ENCODE data around the gene CACNB2.

Gene CACNB2

GRCh38 chr10:18319628-18320027, 179.4 kb downstream of the CACNB2 start:
- H3K4me1 Mint-ChIP-seq = no peaks in the 10 kb centered on the region
- no peak overlapping the region for H3K27ac Mint-ChIP-seq
- no peaks in the 10 kb centered on the region for H3K36me3 Mint-ChIP-seq
- H3K9me3 Mint-ChIP-seq = no peaks in the 10 kb centered on the region
- no peak overlapping the region for H3K4me3 Mint-ChIP-seq
- DNase-seq (ENCODE audit: low spot score in 2 of 2) = no peak
- H3K27me3 Mint-ChIP-seq = no peaks in the 10 kb centered on the region
- ATAC-seq (ENCODE audit: low read depth) = no peak

- DNase-seq (ENCODE audit: low spot score in 2 of 2) (no peak), ATAC-seq (ENCODE audit: low read depth) (no peak)
- H3K27me3 Mint-ChIP-seq = no peaks in the 10 kb centered on the region
- no peaks in the 10 kb centered on the region for H3K36me3 Mint-ChIP-seq
- no peaks in the 10 kb centered on the region for H3K9me3 Mint-ChIP-seq
- no peak overlapping the region for H3K4me3 Mint-ChIP-seq
- H3K27ac Mint-ChIP-seq = no peak overlapping the region
- no peaks in the 10 kb centered on the region for H3K4me1 Mint-ChIP-seq
Measured at GRCh38 chr10:18321371-18321770, 181.1 kb downstream of the CACNB2 start.

GRCh38 chr10:18323916-18324315, 183.7 kb downstream of the CACNB2 start:
- no peaks in the 10 kb centered on the region for H3K4me1 Mint-ChIP-seq
- no peak overlapping the region for H3K4me3 Mint-ChIP-seq
- no peaks in the 10 kb centered on the region for H3K9me3 Mint-ChIP-seq
- no peak for DNase-seq (ENCODE audit: low spot score in 2 of 2)
- ATAC-seq (ENCODE audit: low read depth) = no peak
- H3K36me3 Mint-ChIP-seq = no peaks in the 10 kb centered on the region
- no peak overlapping the region for H3K27ac Mint-ChIP-seq
- H3K27me3 Mint-ChIP-seq = no peaks in the 10 kb centered on the region

GRCh38 chr10:18325410-18325809, 185.2 kb downstream of the CACNB2 start:
- H3K9me3 Mint-ChIP-seq = no peaks in the 10 kb centered on the region
- no peak overlapping the region for H3K27ac Mint-ChIP-seq
- no peak overlapping the region for H3K4me3 Mint-ChIP-seq
- ATAC-seq (ENCODE audit: low read depth) (no peak), DNase-seq (ENCODE audit: low spot score in 2 of 2) (no peak)
- no peaks in the 10 kb centered on the region for H3K4me1 Mint-ChIP-seq
- no peaks in the 10 kb centered on the region for H3K27me3 Mint-ChIP-seq
- no peaks in the 10 kb centered on the region for H3K36me3 Mint-ChIP-seq

GRCh38 chr10:18325889-18326531, 185.8 kb downstream of the CACNB2 start:
- Mint-ChIP-seq H3K4me1 (no peaks in the 10 kb centered on the region), H3K9me3 (no peaks in the 10 kb centered on the region)

GRCh38 chr10:18328941-18329340, 188.7 kb downstream of the CACNB2 start:
- H3K27ac Mint-ChIP-seq = no peak overlapping the region
- no peak overlapping the region for H3K4me3 Mint-ChIP-seq
- H3K9me3 Mint-ChIP-seq = no peaks in the 10 kb centered on the region

More at GRCh38 chr10:18325889-18326531, 185.8 kb downstream of the CACNB2 start:
- Mint-ChIP-seq H3K36me3 (no peaks in the 10 kb centered on the region), H3K4me3 (no peak overlapping the region), H3K27ac (no peak overlapping the region), H3K27me3 (no peaks in the 10 kb centered on the region)
- ATAC-seq (ENCODE audit: low read depth) = no peak
- DNase-seq (ENCODE audit: low spot score in 2 of 2) = no peak

GRCh38 chr10:18332048-18332447, 191.8 kb downstream of the CACNB2 start:
- ATAC-seq (ENCODE audit: low read depth) (no peak), DNase-seq (ENCODE audit: low spot score in 2 of 2) (no peak)
- no peaks in the 10 kb centered on the region for H3K36me3 Mint-ChIP-seq
- no peak overlapping the region for H3K4me3 Mint-ChIP-seq
- peaks cover 2% of the 10 kb centered on the region for H3K27me3 Mint-ChIP-seq
- no peaks in the 10 kb centered on the region for H3K9me3 Mint-ChIP-seq
- no peaks in the 10 kb centered on the region for H3K4me1 Mint-ChIP-seq
- H3K27ac Mint-ChIP-seq = no peak overlapping the region

More at GRCh38 chr10:18328941-18329340, 188.7 kb downstream of the CACNB2 start:
- DNase-seq (ENCODE audit: low spot score in 2 of 2) (no peak), ATAC-seq (ENCODE audit: low read depth) (no peak)
- Mint-ChIP-seq H3K36me3 (no peaks in the 10 kb centered on the region), H3K4me1 (no peaks in the 10 kb centered on the region), H3K27me3 (peaks cover 2% of the 10 kb centered on the region)

GRCh38 chr10:18332484-18332883, 192.3 kb downstream of the CACNB2 start:
- H3K36me3 Mint-ChIP-seq = no peaks in the 10 kb centered on the region
- no peak overlapping the region for H3K4me3 Mint-ChIP-seq
- ATAC-seq (ENCODE audit: low read depth) = no peak
- no peak for DNase-seq (ENCODE audit: low spot score in 2 of 2)
- H3K27me3 Mint-ChIP-seq = peaks cover 2% of the 10 kb centered on the region
- no peaks in the 10 kb centered on the region for H3K4me1 Mint-ChIP-seq
- H3K9me3 Mint-ChIP-seq = no peaks in the 10 kb centered on the region
- no peak overlapping the region for H3K27ac Mint-ChIP-seq

GRCh38 chr10:18333621-18334020, 193.4 kb downstream of the CACNB2 start:
- H3K9me3 Mint-ChIP-seq = no peaks in the 10 kb centered on the region
- H3K27me3 Mint-ChIP-seq = peaks cover 2% of the 10 kb centered on the region
- H3K27ac Mint-ChIP-seq = no peak overlapping the region
- no peaks in the 10 kb centered on the region for H3K4me1 Mint-ChIP-seq
- H3K4me3 Mint-ChIP-seq = no peak overlapping the region
- no peaks in the 10 kb centered on the region for H3K36me3 Mint-ChIP-seq
- ATAC-seq (ENCODE audit: low read depth) (no peak), DNase-seq (ENCODE audit: low spot score in 2 of 2) (no peak)

GRCh38 chr10:18334116-18334867, 194.1 kb downstream of the CACNB2 start:
- H3K9me3 Mint-ChIP-seq = no peaks in the 10 kb centered on the region
- no peak overlapping the region for H3K4me3 Mint-ChIP-seq
- H3K27ac Mint-ChIP-seq = no peak overlapping the region
- H3K27me3 Mint-ChIP-seq = peaks cover 2% of the 10 kb centered on the region
- no peaks in the 10 kb centered on the region for H3K36me3 Mint-ChIP-seq
- no peaks in the 10 kb centered on the region for H3K4me1 Mint-ChIP-seq
- DNase-seq (ENCODE audit: low spot score in 2 of 2) (no peak), ATAC-seq (ENCODE audit: low read depth) (no peak)

- no peaks in the 10 kb centered on the region for H3K36me3 Mint-ChIP-seq
- no peak overlapping the region for H3K4me3 Mint-ChIP-seq
- ATAC-seq (ENCODE audit: low read depth) (no peak), DNase-seq (ENCODE audit: low spot score in 2 of 2) (no peak)
- H3K9me3 Mint-ChIP-seq = no peaks in the 10 kb centered on the region
- no peaks in the 10 kb centered on the region for H3K4me1 Mint-ChIP-seq
- H3K27ac Mint-ChIP-seq = no peak overlapping the region
- H3K27me3 Mint-ChIP-seq = no peaks in the 10 kb centered on the region
Measured at GRCh38 chr10:18340496-18341051, 200.3 kb downstream of the CACNB2 start.

GRCh38 chr10:18341055-18341454, 200.8 kb downstream of the CACNB2 start:
- Mint-ChIP-seq H3K36me3 (no peaks in the 10 kb centered on the region), H3K27ac (no peak overlapping the region), H3K27me3 (no peaks in the 10 kb centered on the region), H3K9me3 (no peaks in the 10 kb centered on the region), H3K4me3 (no peak overlapping the region), H3K4me1 (no peaks in the 10 kb centered on the region)
- DNase-seq (ENCODE audit: low spot score in 2 of 2) (no peak), ATAC-seq (ENCODE audit: low read depth) (no peak)

- Mint-ChIP-seq H3K9me3 (peaks cover 2% of the 10 kb centered on the region), H3K4me3 (no peak overlapping the region), H3K36me3 (no peaks in the 10 kb centered on the region), H3K27me3 (peaks cover 2% of the 10 kb centered on the region), H3K27ac (no peak overlapping the region), H3K4me1 (no peaks in the 10 kb centered on the region)
- DNase-seq (ENCODE audit: low spot score in 2 of 2) (no peak), ATAC-seq (ENCODE audit: low read depth) (no peak)
Measured at GRCh38 chr10:18343573-18343972, 203.3 kb downstream of the CACNB2 start.

- no peak for DNase-seq (ENCODE audit: low spot score in 2 of 2)
- Mint-ChIP-seq H3K4me1 (no peaks in the 10 kb centered on the region), H3K27me3 (peaks cover 2% of the 10 kb centered on the region), H3K27ac (no peak overlapping the region), H3K36me3 (no peaks in the 10 kb centered on the region), H3K4me3 (no peak overlapping the region), H3K9me3 (peaks cover 2% of the 10 kb centered on the region)
- ATAC-seq (ENCODE audit: low read depth) = no peak
Measured at GRCh38 chr10:18345308-18345707, 205.1 kb downstream of the CACNB2 start.

Data from memory B cell (primary cell).